ENCODE results near the gene KCNG3.

GRCh38 chr2:42452545-42452944 is 41.2 kb downstream of the KCNG3 start:
- TF ChIP-seq CTCF (IDR thresholded peaks at IDR 0.05; ENCODE audit: low read depth, low read length, poor library complexity, severe bottlenecking), result no peak
- TF ChIP-seq EZH2phosphoT487 (IDR thresholded peaks at IDR 0.05; ENCODE audit: borderline replicate concordance, low read length), result no peak
